ENCODE data around the gene RSRP1.
"Not testable (repeated sequence)": the region's sequence is repeated elsewhere in the genome, so short reads cannot be mapped to it uniquely, and the experiment has no call there.

The RSRP1 gene

GRCh38 chr1:25256578-25256965 lies 9.3 kb upstream of the RSRP1 start:
- DNase-seq, result no peak

GRCh38 chr1:25255706-25256577 lies 8.7 kb upstream of the RSRP1 start:
- DNase-seq, result no peak

GRCh38 chr1:25253911-25254310 lies 6.7 kb upstream of the RSRP1 start:
- no peak for DNase-seq

GRCh38 chr1:25247829-25248754 lies 838 bp upstream of the RSRP1 start:
- no peak for DNase-seq

GRCh38 chr1:25246600-25247023 lies 642 bp downstream of the RSRP1 start:
- peak; percentile 32 for DNase-seq

GRCh38 chr1:25245809-25246599 lies 1.2 kb downstream of the RSRP1 start:
- no peak for DNase-seq

- DNase-seq, result no peak
Measured at GRCh38 chr1:25245393-25245792, 1.9 kb downstream of the RSRP1 start.

- DNase-seq, result no peak
Measured at GRCh38 chr1:25243907-25244306, 3.3 kb downstream of the RSRP1 start.

GRCh38 chr1:25239681-25240541 lies 7.3 kb downstream of the RSRP1 start:
- DNase-seq, result peak; percentile 78

- DNase-seq, result no peak
Measured at GRCh38 chr1:25238046-25238445, 9.2 kb downstream of the RSRP1 start.

GRCh38 chr1:25236261-25236660 lies 11.0 kb downstream of the RSRP1 start:
- not testable (repeated sequence) for DNase-seq

- not testable (repeated sequence) for DNase-seq
Measured at GRCh38 chr1:25235411-25235810, 11.8 kb downstream of the RSRP1 start.

GRCh38 chr1:25232866-25233784 lies 14.1 kb downstream of the RSRP1 start:
- peak; percentile 45 for DNase-seq

- DNase-seq, result peak; percentile 94
Measured at GRCh38 chr1:25232027-25232865, 15.0 kb downstream of the RSRP1 start, which contains the start of gene SYF2. Gene SYF2, minus strand, starts transcription at chr1:25232502. Its CDS starts 35 bp downstream, at chr1:25232467.

GRCh38 chr1:25223471-25223870 lies 23.8 kb downstream of the RSRP1 start:
- no peak for DNase-seq

GRCh38 chr1:25222606-25223005 lies 24.6 kb downstream of the RSRP1 start:
- DNase-seq, result no peak

- DNase-seq, result no peak
Measured at GRCh38 chr1:25220666-25221065, 26.6 kb downstream of the RSRP1 start.

- DNase-seq, result no peak
Measured at GRCh38 chr1:25219661-25220251, 27.5 kb downstream of the RSRP1 start.

GRCh38 chr1:25217598-25218232 lies 29.5 kb downstream of the RSRP1 start:
- DNase-seq, result no peak
